Bronchial epithelial cell (primary cell): ENCODE data around the gene CAMTA1. TPM values are rescaled to one million over a fixed set of nuclear protein-coding genes. Genes with fewer than 3 reads are reported as not detected.

Source experiments
- DNase-seq: peaks from one replicate; pipeline ENCODE4 v3.0.0-alpha.2; 2010; ENCODE audit warnings: low read depth
- FAIRE-seq: peaks from 2 replicates; lab custom pipeline; 2011; peaks lifted over from hg19 to GRCh38; lab: Jason Lieb, UNC
- H3K27me3 ChIP-seq: 2 replicates; pipeline ENCODE4 v1.5.1; 2011; ENCODE audit warnings: low read length; ENCODE audit not compliant: control insufficient read depth, insufficient read depth
- H3K36me3 ChIP-seq: 2 replicates; pipeline ENCODE4 v1.5.1; 2011; ENCODE audit warnings: low read length; ENCODE audit not compliant: control insufficient read depth, insufficient read depth
- H3K4me3 ChIP-seq: 2 replicates; pipeline ENCODE4 v1.5.1; 2011; ENCODE audit warnings: mild to moderate bottlenecking, low read depth, low read length, control low read depth
- CTCF ChIP-seq: IDR thresholded peaks from 2 replicates; pipeline ENCODE4 v1.5.1; 2011; ENCODE audit warnings: mild to moderate bottlenecking, moderate library complexity, low read length, control low read depth, inconsistent platforms; ENCODE audit not compliant: insufficient read depth, severe bottlenecking
- total RNA-seq: library from RNA; depleted of rRNA; stranded (reverse); fragments of >200 nt; gene quantifications from 2 replicates; pipeline ENCODE4 v1.2.1, GENCODE V29; 2014

CAMTA1 gene
- total RNA-seq, 1 donor from 2014 or later, result 68.2 TPM

- peak; percentile 22 for DNase-seq
- TF ChIP-seq CTCF, result no peak
- H3K4me3 ChIP-seq, result no peak overlapping the region
Measured at GRCh38 chr1:7313081-7313546, 527.9 kb downstream of the CAMTA1 start.

GRCh38 chr1:7313826-7314225 is 528.6 kb downstream of the CAMTA1 start:
- DNase-seq (no peak), FAIRE-seq (no peak)
- no peak overlapping the region for H3K4me3 ChIP-seq
- H3K27me3 ChIP-seq, result no peaks in the 10 kb centered on the region
- H3K36me3 ChIP-seq, result no peaks in the 10 kb centered on the region
- no peak for TF ChIP-seq CTCF

More at GRCh38 chr1:7313081-7313546, 527.9 kb downstream of the CAMTA1 start:
- Histone ChIP-seq H3K36me3 (no peaks in the 10 kb centered on the region), H3K27me3 (no peaks in the 10 kb centered on the region)
- FAIRE-seq, result no peak

GRCh38 chr1:7315316-7315715 is 530.1 kb downstream of the CAMTA1 start:
- TF ChIP-seq CTCF, result no peak
- no peak overlapping the region for H3K4me3 ChIP-seq
- no peak for FAIRE-seq
- H3K36me3 ChIP-seq, result no peaks in the 10 kb centered on the region
- H3K27me3 ChIP-seq, result no peaks in the 10 kb centered on the region
- DNase-seq, result no peak

GRCh38 chr1:7315946-7316345 is 530.7 kb downstream of the CAMTA1 start:
- no peaks in the 10 kb centered on the region for H3K36me3 ChIP-seq
- H3K27me3 ChIP-seq, result no peaks in the 10 kb centered on the region
- FAIRE-seq (no peak), DNase-seq (no peak)
- H3K4me3 ChIP-seq, result no peak overlapping the region
- no peak for TF ChIP-seq CTCF

GRCh38 chr1:7317888-7318287 is 532.6 kb downstream of the CAMTA1 start:
- no peak for FAIRE-seq
- no peak for TF ChIP-seq CTCF
- Histone ChIP-seq H3K27me3 (no peaks in the 10 kb centered on the region), H3K36me3 (no peaks in the 10 kb centered on the region), H3K4me3 (no peak overlapping the region)
- no peak for DNase-seq

- Histone ChIP-seq H3K27me3 (no peaks in the 10 kb centered on the region), H3K36me3 (no peaks in the 10 kb centered on the region), H3K4me3 (no peak overlapping the region)
- DNase-seq (no peak), FAIRE-seq (no peak)
- TF ChIP-seq CTCF, result no peak
Measured at GRCh38 chr1:7319196-7319595, 533.9 kb downstream of the CAMTA1 start.
